Activated CD4-positive, alpha-beta T cell treated with anti-CD3 and anti-CD28 coated beads, Interleukin-2, amount 50 U/mL, for 16 hours (primary cell): ENCODE results near the gene RSU1.
A peak's percentile ranks its signal among the peaks of the same experiment; 100 is the strongest.

ENCODE experiments used
- DNase-seq: peaks from one replicate; pipeline ENCODE4 v3.0.0-alpha.2; 2020

Gene RSU1

DNA sequence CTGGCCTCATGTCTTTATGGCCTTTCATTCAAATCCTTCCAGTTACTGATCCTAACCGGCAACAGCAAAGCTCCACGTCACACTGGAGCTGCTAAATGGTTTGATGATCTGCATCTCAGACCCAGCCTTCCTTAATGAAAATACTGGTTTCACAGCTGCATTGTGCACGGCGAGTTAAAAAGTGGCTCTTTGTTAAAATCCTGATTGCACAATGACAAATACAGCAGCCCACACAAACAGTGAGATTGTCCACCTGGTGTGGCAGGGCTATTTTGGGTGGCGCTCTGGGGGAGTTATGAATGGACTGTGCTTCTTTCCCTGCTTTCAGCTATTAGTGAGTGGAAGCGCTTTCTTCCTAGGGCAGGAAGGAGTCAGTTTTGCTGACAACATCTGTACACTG is 232.1 kb downstream of the RSU1 start:
- DNase-seq = no peak

DNA sequence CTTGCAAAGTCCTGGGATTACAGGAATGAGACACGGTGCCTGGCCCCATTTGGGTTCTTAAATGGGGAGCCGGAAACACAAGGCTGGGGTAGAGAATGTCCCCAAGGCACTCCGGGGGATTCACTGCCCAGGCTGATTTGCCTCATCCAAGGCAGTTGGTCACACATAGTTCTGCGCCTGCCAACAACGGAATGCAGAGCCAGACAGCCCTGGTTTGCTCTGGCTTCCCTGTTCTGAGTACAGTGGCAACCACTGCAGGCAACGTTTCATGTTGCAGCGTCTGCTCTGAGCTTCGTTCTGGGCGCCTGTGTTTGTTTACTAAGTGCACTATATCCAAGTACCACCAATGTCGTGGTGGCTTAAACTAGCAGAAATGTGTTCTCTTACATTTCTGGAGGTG is 233.8 kb downstream of the RSU1 start:
- DNase-seq = no peak

DNA sequence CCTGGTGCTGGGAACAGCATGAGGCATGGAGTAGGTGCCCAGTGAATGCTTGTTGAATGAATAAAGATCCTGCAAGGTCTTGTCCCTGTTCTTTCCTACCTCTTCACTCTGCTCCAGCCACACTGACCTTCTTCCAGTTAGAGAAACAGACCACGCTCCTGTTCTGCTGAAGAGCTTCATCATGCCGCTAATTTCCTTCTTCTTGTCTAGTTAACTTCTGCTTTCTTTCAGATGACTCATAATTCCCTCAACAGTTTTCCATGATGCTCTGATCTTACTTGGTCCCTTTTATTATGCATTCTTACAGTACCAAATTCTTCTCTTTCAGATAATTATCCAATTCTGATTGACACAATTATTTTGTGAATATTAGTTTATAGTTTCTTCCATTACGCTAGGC is 236.0 kb downstream of the RSU1 start:
- no peak for DNase-seq

DNA sequence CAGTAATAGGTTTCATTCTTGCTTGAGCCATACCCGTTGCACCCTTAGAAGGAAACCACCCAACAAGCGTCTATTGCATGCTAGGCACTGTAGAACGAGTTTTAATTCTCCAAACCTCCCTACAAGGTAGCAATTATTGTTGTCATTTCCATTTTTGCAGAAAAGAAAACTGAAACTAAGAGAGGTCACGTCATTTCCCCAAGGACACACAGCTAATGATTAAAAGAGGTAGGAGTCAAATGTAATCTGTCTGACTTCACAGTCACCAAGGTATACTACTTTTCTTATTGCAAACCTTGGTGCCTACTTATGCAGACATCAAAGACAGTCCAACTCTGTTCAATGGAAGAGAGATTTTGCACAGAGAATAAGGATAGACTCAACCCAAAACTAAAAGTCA is 246.5 kb downstream of the RSU1 start:
- DNase-seq = peak; percentile 29

GRCh38 chr10:16566202-16566805 is 250.9 kb downstream of the RSU1 start:
- DNase-seq = no peak

- DNase-seq = no peak
Measured at GRCh38 chr10:16565604-16566003, 251.6 kb downstream of the RSU1 start.

DNA sequence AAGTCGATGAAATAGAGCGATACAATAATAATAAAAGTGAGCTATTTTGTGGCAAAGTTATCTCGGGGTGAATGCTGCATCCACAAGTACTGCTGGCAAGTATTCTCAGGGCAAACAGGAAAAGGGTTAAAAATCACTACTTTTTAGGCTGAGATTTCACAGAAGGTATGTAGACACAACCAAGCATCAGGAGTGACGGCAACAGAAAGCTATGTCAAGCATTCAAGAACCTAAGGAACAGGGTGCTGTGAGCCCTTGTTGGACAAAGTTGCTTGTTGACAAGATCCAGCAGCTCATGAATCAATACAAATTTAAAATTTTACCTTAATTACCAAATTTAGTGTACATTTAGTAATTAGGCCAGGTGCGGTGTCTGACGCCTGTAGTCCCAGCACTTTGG is 254.3 kb downstream of the RSU1 start:
- DNase-seq = no peak

DNA sequence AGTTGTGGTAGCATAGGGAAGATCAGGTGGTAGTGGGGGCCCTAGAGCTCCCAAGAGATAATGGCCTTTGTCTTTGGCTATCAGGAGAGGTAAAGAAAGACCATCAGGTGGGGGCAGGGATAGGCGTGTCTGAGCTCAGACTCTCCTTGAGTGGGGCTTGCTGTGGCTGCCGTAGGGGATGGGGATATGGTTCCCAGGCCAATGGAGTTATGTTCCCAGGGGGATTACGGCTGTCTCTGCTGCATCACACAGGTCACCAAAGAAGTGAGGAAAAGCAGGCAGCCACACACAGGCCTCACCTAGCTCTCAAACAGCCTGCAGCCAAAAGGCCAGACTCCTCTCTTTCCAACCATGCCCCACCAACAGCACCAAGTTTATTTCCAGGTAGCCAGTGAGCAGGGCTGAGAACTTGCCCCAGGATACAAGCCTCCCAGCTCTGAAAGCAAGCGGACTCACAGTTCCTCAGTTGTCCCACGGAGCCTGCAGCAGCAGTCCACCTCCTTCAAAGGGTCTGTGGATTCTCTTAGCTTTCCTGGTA is 257.9 kb downstream of the RSU1 start:
- DNase-seq = no peak

DNA sequence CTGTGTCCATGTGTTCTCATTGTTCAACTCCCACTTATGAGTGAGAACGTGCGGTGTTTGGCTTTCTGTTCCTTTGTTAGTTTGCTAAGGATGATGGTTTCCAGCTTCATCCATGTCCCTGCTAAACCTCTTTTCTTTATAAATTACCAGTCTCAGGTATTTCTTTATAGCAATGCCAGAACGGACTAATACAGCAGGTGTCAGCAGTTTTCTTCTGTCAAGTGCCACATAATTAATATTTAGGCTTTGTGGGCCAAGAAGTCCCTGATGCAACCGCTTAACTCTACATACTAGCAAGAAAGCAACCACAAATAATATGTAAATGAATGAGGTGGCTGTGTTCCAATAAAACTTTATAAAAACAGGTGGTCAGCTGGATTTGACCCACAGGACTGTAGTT is 269.3 kb downstream of the RSU1 start:
- no peak for DNase-seq

GRCh38 chr10:16545116-16545736 is 272.0 kb downstream of the RSU1 start:
- peak; percentile 42 for DNase-seq

GRCh38 chr10:16544591-16544990 is 272.6 kb downstream of the RSU1 start:
- no peak for DNase-seq

DNA sequence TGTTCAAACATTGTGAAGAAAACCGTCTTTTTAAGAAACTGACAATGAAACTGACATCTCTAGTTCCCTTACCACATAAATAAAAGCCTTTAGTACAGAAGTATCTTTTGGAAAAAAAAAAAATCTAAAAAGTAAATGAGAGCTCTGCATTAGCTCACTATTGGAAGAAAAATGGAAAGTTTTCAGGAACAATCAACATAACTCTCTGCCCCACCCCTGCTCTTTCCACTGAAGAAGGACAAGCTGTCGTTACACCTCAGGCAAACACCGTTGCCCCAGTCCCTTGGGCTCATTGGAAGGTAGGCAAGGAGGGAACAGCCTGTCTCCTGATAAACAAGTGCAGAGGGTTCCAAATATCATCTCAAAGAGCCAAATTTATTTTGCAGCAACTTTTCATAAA is 273.1 kb downstream of the RSU1 start:
- DNase-seq = no peak
